Measurements from ENCODE around the gene LMF1.
A peak's percentile ranks its signal among the peaks of the same experiment; 100 is the strongest.

The LMF1 gene

GRCh38 chr16:893360-893759, 77.4 kb downstream of the LMF1 start:
- no peaks in the 10 kb centered on the region for H3K9me3 ChIP-seq (ENCODE audit: severe bottlenecking)
- no peaks in the 10 kb centered on the region for H3K27me3 ChIP-seq (ENCODE audit: insufficient read depth, low read depth, severe bottlenecking)
- peak; percentile 54 for TF ChIP-seq CTCF (IDR thresholded peaks at IDR 0.05; ENCODE audit: low read depth, low read length)
- DNase-seq, result peak; percentile 54
- H3K36me3 ChIP-seq, result no peaks in the 10 kb centered on the region
- H3K27ac ChIP-seq, result no peak overlapping the region
- H3K4me3 ChIP-seq (ENCODE audit: low read depth, low read length), result no peak overlapping the region

- Histone ChIP-seq H3K27ac (no peak overlapping the region), H3K4me3 (ENCODE audit: low read depth, low read length) (no peak overlapping the region), H3K9me3 (ENCODE audit: severe bottlenecking) (no peaks in the 10 kb centered on the region), H3K27me3 (ENCODE audit: insufficient read depth, low read depth, severe bottlenecking) (no peaks in the 10 kb centered on the region), H3K36me3 (no peaks in the 10 kb centered on the region)
- no peak for DNase-seq
- TF ChIP-seq CTCF (IDR thresholded peaks at IDR 0.05; ENCODE audit: low read depth, low read length), result no peak
These were observed 78.1 kb downstream of the LMF1 start for GRCh38 chr16:892536-893255.

GRCh38 chr16:892006-892405, 78.8 kb downstream of the LMF1 start:
- Histone ChIP-seq H3K9me3 (ENCODE audit: severe bottlenecking) (no peaks in the 10 kb centered on the region), H3K27me3 (ENCODE audit: insufficient read depth, low read depth, severe bottlenecking) (no peaks in the 10 kb centered on the region), H3K27ac (no peak overlapping the region), H3K36me3 (no peaks in the 10 kb centered on the region), H3K4me3 (ENCODE audit: low read depth, low read length) (no peak overlapping the region)
- no peak for DNase-seq
- no peak for TF ChIP-seq CTCF (IDR thresholded peaks at IDR 0.05; ENCODE audit: low read depth, low read length)

GRCh38 chr16:891353-891740, 79.4 kb downstream of the LMF1 start:
- no peak overlapping the region for H3K27ac ChIP-seq
- H3K9me3 ChIP-seq (ENCODE audit: severe bottlenecking), result no peaks in the 10 kb centered on the region
- H3K36me3 ChIP-seq, result no peaks in the 10 kb centered on the region
- H3K27me3 ChIP-seq (ENCODE audit: insufficient read depth, low read depth, severe bottlenecking), result no peaks in the 10 kb centered on the region
- DNase-seq, result no peak
- no peak overlapping the region for H3K4me3 ChIP-seq (ENCODE audit: low read depth, low read length)
- TF ChIP-seq CTCF (IDR thresholded peaks at IDR 0.05; ENCODE audit: low read depth, low read length), result no peak

- TF ChIP-seq CTCF (IDR thresholded peaks at IDR 0.05; ENCODE audit: low read depth, low read length), result no peak
- no peaks in the 10 kb centered on the region for H3K27me3 ChIP-seq (ENCODE audit: insufficient read depth, low read depth, severe bottlenecking)
- H3K4me3 ChIP-seq (ENCODE audit: low read depth, low read length), result no peak overlapping the region
- no peak for DNase-seq
- H3K36me3 ChIP-seq, result no peaks in the 10 kb centered on the region
- H3K27ac ChIP-seq, result 0 out of 2 replicates have a peak overlapping the region, but pooled peaks have one; percentile 26
- no peaks in the 10 kb centered on the region for H3K9me3 ChIP-seq (ENCODE audit: severe bottlenecking)
These were observed 80.0 kb downstream of the LMF1 start for GRCh38 chr16:890716-891352.
